ENCODE data around the gene CHD2.
"Not testable (repeated sequence)": the region's sequence is repeated elsewhere in the genome, so short reads cannot be mapped to it uniquely, and the experiment has no call there.

The CHD2 gene

DNA sequence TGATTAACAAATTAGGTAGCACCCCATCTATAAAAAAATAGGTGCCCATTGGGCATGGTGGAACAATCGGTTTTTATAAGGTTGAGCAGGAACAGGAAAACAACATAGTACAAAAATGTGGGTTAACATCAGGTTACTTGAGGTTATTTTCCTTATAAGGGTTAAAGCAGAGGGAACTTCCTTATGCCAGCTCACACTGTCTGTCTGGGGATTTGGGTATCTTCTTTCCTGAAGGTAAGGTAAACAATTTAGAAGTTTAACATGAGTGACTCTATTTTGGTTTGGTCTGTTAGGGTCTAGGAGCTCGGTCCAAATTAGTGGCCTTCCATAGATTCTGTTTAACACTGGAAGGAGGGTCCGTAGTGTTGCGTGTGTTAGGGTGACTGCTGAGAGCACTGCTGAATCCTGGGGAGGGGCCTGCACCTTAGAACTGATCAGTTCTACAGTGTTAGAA, 14.7 kb downstream of the CHD2 start:
- Histone ChIP-seq H3K4me3 (ENCODE audit: low read depth in 1 of 2, low read length in 2 of 2) (no peak overlapping the region), H3K27me3 (ENCODE audit: insufficient read depth, low read length, poor library complexity) (no peaks in the 10 kb centered on the region), H3K79me2 (ENCODE audit: insufficient read depth, low read length) (peaks cover 99% of the 10 kb centered on the region), H3K9ac (ENCODE audit: low read depth, low read length) (no peak overlapping the region), H3K36me3 (ENCODE audit: insufficient read depth, low read length) (peaks cover 38% of the 10 kb centered on the region), H4K20me1 (ENCODE audit: insufficient read depth, low read length) (peaks cover 10% of the 10 kb centered on the region), H3K27ac (ENCODE audit: low read length) (peak overlapping the region; percentile 21; the same call in 1 of the 2 replicates), H3K4me1 (ENCODE audit: insufficient read depth, low read length) (peaks cover 79% of the 10 kb centered on the region), H3K4me2 (ENCODE audit: insufficient read depth, low read length) (no peak overlapping the region), H2AFZ (ENCODE audit: low read depth, low read length) (no peak overlapping the region), H3K9me3 (ENCODE audit: insufficient read depth, low read length, severe bottlenecking) (no peaks in the 10 kb centered on the region)
- ATAC-seq (ENCODE audit: insufficient read depth, low read depth): 0 out of 3 replicates have a peak, but pooled peaks have one; percentile 24
- DNase-seq: no peak
- no peak for TF ChIP-seq EZH2 (IDR thresholded peaks at IDR 0.05; ENCODE audit: borderline replicate concordance, low read depth, low read length, severe bottlenecking)
- TF ChIP-seq, protein P1, sequence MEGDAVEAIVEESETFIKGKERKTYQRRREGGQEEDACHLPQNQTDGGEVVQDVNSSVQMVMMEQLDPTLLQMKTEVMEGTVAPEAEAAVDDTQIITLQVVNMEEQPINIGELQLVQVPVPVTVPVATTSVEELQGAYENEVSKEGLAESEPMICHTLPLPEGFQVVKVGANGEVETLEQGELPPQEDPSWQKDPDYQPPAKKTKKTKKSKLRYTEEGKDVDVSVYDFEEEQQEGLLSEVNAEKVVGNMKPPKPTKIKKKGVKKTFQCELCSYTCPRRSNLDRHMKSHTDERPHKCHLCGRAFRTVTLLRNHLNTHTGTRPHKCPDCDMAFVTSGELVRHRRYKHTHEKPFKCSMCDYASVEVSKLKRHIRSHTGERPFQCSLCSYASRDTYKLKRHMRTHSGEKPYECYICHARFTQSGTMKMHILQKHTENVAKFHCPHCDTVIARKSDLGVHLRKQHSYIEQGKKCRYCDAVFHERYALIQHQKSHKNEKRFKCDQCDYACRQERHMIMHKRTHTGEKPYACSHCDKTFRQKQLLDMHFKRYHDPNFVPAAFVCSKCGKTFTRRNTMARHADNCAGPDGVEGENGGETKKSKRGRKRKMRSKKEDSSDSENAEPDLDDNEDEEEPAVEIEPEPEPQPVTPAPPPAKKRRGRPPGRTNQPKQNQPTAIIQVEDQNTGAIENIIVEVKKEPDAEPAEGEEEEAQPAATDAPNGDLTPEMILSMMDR (IDR thresholded peaks at IDR 0.05; ENCODE audit: borderline replicate concordance, extremely low read depth, low read length, poor library complexity, severe bottlenecking): no peak

GRCh38 chr15:92915766-92916435, 15.8 kb downstream of the CHD2 start:
- Histone ChIP-seq H3K4me3 (ENCODE audit: low read depth in 1 of 2, low read length in 2 of 2) (no peak overlapping the region), H3K36me3 (ENCODE audit: insufficient read depth, low read length) (peaks cover 39% of the 10 kb centered on the region), H3K9me3 (ENCODE audit: insufficient read depth, low read length, severe bottlenecking) (no peaks in the 10 kb centered on the region), H3K27ac (ENCODE audit: low read length) (peak overlapping the region; percentile 49), H3K79me2 (ENCODE audit: insufficient read depth, low read length) (peaks cover 99% of the 10 kb centered on the region), H3K27me3 (ENCODE audit: insufficient read depth, low read length, poor library complexity) (no peaks in the 10 kb centered on the region), H2AFZ (ENCODE audit: low read depth, low read length) (no peak overlapping the region), H3K4me2 (ENCODE audit: insufficient read depth, low read length) (no peak overlapping the region), H3K9ac (ENCODE audit: low read depth, low read length) (no peak overlapping the region), H4K20me1 (ENCODE audit: insufficient read depth, low read length) (peaks cover 8% of the 10 kb centered on the region), H3K4me1 (ENCODE audit: insufficient read depth, low read length) (peaks cover 71% of the 10 kb centered on the region)
- TF ChIP-seq, protein P1 (IDR thresholded peaks at IDR 0.05; ENCODE audit: borderline replicate concordance, extremely low read depth, low read length, poor library complexity, severe bottlenecking): no peak
- TF ChIP-seq EZH2 (IDR thresholded peaks at IDR 0.05; ENCODE audit: borderline replicate concordance, low read depth, low read length, severe bottlenecking): no peak
- ATAC-seq (ENCODE audit: insufficient read depth, low read depth) (no peak), DNase-seq (no peak)

DNA sequence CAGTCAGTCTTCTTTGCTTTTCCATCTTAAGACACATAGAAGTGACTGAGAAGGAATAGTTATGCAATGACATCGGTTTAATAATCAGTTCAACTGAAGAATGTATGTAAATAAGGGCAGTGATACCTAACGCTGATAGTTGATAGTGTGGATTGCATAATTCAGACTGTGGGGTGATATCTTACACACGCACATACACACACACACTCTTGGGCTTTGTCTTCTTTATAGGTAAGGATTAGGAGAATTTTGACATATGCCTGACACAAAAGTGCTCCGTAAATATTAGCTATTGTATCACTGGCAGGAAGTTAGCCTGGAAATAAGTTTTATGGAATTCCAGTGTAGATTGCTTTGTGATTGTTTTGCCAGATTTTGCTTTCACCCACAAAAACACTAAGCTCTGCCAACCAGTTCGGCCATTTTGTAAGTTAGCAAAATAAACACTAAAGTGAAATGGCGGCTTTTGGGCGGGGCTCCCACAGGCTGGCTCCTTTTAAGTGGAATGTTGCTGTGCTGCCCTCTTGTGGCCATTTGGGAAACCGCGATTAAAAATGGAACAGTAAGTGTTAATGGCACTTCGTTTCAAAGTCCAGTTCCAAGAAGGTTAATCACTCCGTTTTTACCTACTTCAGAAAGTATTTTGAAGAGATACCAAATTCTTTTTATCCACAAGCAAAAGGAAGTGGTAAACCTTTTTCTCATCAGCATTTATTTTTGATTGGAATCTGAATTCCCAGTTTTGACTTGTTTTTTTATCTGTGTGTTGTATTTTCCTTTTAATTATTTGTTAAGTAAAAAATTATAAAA, 17.7 kb downstream of the CHD2 start:
- H3K9me3 ChIP-seq (ENCODE audit: insufficient read depth, low read length, severe bottlenecking): no peaks in the 10 kb centered on the region
- H3K27me3 ChIP-seq (ENCODE audit: insufficient read depth, low read length, poor library complexity): no peaks in the 10 kb centered on the region
- peaks cover 99% of the 10 kb centered on the region for H3K79me2 ChIP-seq (ENCODE audit: insufficient read depth, low read length)
- H3K36me3 ChIP-seq (ENCODE audit: insufficient read depth, low read length): peaks cover 49% of the 10 kb centered on the region
- H3K27ac ChIP-seq (ENCODE audit: low read length): peak overlapping the region; percentile 84
- 0 out of 4 replicates have a peak overlapping the region, but pooled peaks of 1 of the 2 experiments have one; percentile 5 for H3K4me3 ChIP-seq (ENCODE audit: low read depth in 1 of 2, low read length in 2 of 2)
- H4K20me1 ChIP-seq (ENCODE audit: insufficient read depth, low read length): peaks cover 11% of the 10 kb centered on the region
- peaks cover 55% of the 10 kb centered on the region for H3K4me1 ChIP-seq (ENCODE audit: insufficient read depth, low read length)
- peak overlapping the region; percentile 46 for H3K4me2 ChIP-seq (ENCODE audit: insufficient read depth, low read length)
- H3K9ac ChIP-seq (ENCODE audit: low read depth, low read length): peak overlapping the region; percentile 32
- ATAC-seq (ENCODE audit: insufficient read depth, low read depth) (peak; percentile 72), DNase-seq (peak; percentile 91)
- peak overlapping the region; percentile 55 for H2AFZ ChIP-seq (ENCODE audit: low read depth, low read length)
- TF ChIP-seq, protein P1 (IDR thresholded peaks at IDR 0.05; ENCODE audit: borderline replicate concordance, extremely low read depth, low read length, poor library complexity, severe bottlenecking): peak; percentile 87
- TF ChIP-seq EZH2 (IDR thresholded peaks at IDR 0.05; ENCODE audit: borderline replicate concordance, low read depth, low read length, severe bottlenecking): no peak

- H3K4me1 ChIP-seq (ENCODE audit: insufficient read depth, low read length): peaks cover 45% of the 10 kb centered on the region
- H3K27me3 ChIP-seq (ENCODE audit: insufficient read depth, low read length, poor library complexity); H3K9me3 ChIP-seq (ENCODE audit: insufficient read depth, low read length, severe bottlenecking); H2AFZ ChIP-seq (ENCODE audit: low read depth, low read length); H3K9ac ChIP-seq (ENCODE audit: low read depth, low read length); H3K27ac ChIP-seq (ENCODE audit: low read length); H3K4me3 ChIP-seq (ENCODE audit: low read depth in 1 of 2, low read length in 2 of 2); ATAC-seq (ENCODE audit: insufficient read depth, low read depth); DNase-seq; H3K4me2 ChIP-seq (ENCODE audit: insufficient read depth, low read length): not testable (repeated sequence)
- peaks cover 11% of the 10 kb centered on the region; the same call in 1 of the 2 replicates for H4K20me1 ChIP-seq (ENCODE audit: insufficient read depth, low read length)
- H3K36me3 ChIP-seq (ENCODE audit: insufficient read depth, low read length): peaks cover 60% of the 10 kb centered on the region
- peaks cover 99% of the 10 kb centered on the region for H3K79me2 ChIP-seq (ENCODE audit: insufficient read depth, low read length)
These were observed 18.8 kb downstream of the CHD2 start for GRCh38 chr15:92918881-92919280.
